HG03066 (cell line): ENCODE results near the gene C2CD4A.
"Not testable (repeated sequence)": the region's sequence is repeated elsewhere in the genome, so short reads cannot be mapped to it uniquely, and the experiment has no call there.

Experiments used
- ATAC-seq: cut with Tn5 transposase; IDR thresholded peaks from one replicate; pipeline ENCODE4 v1.9.1; 2021; ENCODE audit warnings: low read depth; ENCODE audit not compliant: unreplicated experiment

The C2CD4A gene

GRCh38 chr15:62066663-62067447 is at the start of gene C2CD4A:
C2CD4A (plus strand) TSS chr15:62066977; CDS start chr15:62067614, 637 bp downstream.
- ATAC-seq = no peak

- no peak for ATAC-seq
Observed at GRCh38 chr15:62020576-62021160, 46.1 kb upstream of the C2CD4A start.

DNA sequence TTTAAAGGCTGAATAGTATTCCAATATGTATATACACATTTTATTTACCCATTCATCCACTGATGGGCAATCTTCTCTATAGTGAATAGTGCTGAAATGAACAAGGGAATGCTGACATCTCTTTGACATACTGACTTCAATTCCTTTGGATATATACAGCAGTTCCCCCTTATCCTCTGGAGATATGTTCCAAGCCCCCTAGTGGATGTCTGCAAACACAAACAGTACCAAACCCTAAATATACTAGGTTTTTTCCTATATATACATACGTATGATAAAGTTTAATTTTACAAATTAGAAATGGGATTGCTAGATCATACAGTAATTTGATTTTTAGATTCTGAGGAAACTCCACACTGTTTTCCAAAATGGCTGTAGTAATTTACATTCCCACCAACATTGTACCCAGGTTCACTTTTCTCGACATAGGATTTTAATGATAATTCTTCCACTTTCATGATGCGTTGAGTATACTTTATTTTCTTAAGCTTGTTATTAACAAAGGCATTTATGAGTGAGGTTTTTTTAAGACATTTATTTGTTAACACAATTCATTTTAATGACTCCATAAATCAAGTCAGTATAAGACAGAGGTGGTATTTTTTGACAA is 44.7 kb upstream of the C2CD4A start:
- no peak for ATAC-seq

- ATAC-seq = no peak
Observed at GRCh38 chr15:62026487-62027262, 40.1 kb upstream of the C2CD4A start.

GRCh38 chr15:62027263-62027565 is 39.6 kb upstream of the C2CD4A start:
- ATAC-seq = no peak

DNA sequence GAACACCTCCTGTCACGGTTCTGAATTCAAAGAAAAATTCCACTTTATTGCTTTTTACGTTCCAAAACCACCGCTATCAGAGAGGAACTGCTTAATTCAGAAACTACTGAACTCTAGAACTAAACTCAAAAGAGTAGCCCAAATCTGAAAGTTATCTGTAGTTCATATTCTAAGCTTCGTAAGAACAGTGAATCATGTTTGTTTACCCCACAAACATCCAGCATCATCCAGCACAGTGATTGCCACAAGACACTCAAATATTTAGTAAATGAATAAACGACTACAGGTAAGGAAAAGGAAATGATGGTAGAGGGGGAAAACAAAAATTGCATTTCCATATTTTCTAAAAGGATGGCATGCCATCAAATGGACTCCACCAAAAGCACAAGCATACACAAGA is 38.9 kb upstream of the C2CD4A start:
- no peak for ATAC-seq

DNA sequence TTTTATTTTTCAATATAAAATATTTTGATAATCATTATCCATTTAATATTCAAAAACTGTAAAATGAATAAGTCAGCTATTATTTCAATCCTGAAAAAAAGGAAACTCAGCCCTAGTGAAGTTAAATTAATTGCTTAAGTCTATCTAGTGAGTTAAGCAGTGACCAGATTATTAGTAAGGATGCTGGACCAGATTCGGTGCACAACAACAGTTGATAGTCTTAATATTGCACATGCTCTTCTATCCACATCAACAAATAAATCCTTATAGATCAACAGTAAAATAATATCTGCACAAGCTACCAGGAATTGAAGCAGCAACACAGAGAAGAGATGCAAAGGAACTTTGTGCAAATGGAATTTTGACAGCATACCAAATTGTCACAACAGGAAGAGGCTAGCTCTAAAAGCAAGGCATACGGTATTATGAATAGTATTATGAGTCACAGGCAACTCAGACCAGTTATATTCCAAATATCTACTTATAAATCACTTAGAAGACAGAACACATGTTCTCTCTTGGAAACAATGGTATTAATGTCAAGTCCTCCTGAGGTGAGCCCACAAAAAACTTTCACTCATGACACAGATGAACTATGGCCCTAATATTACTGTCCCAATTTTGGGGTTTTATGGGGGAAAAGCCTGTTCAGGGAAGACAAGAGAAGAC is 31.4 kb upstream of the C2CD4A start:
- no peak for ATAC-seq

DNA sequence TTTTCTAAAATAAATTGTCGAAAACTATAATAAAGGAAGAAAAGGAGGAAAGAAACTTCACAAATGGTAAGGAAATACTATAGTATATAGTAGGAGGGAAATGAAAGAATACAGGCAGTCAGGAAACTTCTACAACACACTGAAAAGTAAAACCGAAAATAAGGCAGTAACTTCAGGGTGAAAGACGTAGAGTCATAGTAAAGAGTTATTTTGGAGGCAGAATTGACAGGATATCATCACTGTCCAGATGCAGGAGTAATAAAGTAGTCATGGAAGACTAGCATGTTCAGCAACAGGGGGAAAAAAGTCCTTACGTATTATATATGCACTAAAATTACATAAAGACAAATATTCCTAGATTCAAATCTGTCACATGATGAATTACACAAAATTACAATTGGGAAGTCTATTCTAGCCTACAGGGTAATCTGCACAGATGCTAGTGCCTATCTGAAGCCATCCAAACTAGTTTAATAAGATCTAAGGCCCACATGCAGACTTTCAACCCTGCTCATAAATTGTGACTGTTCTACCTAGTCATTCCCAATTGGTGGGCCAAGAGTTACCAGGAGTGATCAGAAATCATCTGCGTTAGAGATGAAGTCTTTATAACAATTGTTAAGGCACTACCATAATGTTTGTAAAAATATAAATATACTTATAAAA is 20.6 kb upstream of the C2CD4A start:
- peak; percentile 73 for ATAC-seq

DNA sequence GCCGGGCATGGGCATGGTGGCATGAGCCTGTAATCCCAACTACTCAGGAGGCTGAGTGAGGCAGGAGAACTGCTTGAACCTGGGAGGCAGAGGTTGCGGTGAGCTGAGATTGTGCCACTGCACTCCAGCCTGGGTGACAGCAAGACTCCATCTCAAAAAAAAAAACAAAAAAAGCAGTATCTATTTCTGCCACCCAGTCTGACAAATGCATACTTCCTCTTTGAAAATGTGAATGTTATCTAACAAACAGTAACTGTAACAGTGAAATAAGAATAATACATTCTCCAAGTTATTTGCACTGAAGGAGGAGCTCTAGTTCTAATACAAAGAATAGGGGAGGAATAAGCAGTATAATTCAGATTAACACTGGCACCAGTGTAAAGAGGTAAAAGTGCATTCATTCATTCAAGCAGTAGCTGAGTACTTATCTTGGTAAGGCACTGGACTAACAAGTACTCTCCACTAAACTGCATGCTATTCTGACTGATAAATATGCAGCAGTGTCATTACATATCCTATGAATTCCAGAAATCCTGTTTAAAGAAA is 19.4 kb upstream of the C2CD4A start:
- ATAC-seq = no peak

DNA sequence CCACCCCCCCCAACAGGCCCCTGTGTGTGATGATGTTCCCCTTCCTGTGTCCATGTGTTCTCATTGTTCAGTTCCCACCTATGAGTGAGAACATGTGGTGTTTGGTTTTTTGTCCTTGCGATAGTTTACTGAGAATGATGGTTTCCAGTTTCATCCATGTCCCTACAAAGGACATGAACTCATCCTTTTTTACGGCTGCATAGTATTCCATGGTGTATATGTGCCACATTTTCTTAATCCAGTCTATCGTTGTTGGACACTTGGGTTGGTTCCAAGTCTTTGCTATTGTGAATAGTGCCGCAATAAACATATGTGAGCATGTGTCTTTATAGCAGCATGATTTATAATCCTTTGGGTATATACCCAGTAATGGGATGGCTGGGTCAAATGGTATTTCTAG is 18.5 kb upstream of the C2CD4A start:
- ATAC-seq = not testable (repeated sequence)

GRCh38 chr15:62050115-62050514 is 16.7 kb upstream of the C2CD4A start:
- no peak for ATAC-seq

- no peak for ATAC-seq
Observed at GRCh38 chr15:62051166-62051565, 15.6 kb upstream of the C2CD4A start.

- no peak for ATAC-seq
Observed at GRCh38 chr15:62052713-62053112, 14.1 kb upstream of the C2CD4A start.

DNA sequence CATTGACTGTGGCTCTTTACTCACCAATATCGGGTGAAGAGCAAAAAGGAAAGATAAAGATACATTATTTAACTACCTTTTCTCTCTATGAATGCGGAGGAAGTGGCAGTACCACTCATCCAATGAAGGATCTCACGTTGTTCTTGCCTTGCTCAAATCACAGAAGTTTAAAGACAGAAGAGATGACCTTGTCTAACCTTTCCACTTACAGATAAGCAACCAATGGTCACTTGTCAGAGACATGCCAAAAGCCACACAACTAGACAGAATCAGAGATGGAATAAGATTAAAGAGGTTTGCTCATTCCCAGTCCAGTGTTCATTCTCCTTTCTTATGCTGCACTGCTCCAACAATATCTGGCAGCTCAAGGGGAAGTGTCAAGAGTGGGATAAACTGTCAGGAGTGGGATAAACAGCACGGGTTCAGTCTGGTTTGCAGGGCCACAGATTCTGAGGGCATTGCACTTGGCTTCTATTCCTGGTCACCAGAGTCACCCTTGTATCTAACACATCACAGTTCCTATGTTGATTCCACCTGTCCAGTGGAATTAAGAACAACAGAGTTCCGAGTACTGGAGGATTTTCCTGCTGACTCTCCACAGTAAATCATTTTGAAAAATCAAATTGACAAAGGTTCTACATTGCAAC is 13.2 kb upstream of the C2CD4A start:
- ATAC-seq = no peak

DNA sequence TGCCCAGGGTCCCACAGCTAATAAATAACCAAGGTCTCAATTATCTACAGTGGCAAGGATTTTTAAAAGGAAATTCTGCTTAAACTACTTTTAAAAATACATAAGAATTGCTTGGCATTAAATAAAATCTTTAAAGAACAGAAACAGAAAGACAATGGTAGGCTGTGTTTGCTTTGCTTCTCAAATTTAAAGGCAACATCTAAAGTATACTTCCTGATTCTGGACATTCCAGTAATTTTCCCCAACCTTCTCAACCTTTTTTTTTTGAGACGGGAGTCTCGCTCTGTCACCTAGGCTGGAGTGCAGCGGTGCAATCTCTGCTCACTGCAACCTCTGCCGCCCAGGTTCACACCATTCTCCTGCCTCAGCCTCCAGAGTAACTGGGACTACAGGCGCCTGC is 11.8 kb upstream of the C2CD4A start:
- no peak for ATAC-seq

DNA sequence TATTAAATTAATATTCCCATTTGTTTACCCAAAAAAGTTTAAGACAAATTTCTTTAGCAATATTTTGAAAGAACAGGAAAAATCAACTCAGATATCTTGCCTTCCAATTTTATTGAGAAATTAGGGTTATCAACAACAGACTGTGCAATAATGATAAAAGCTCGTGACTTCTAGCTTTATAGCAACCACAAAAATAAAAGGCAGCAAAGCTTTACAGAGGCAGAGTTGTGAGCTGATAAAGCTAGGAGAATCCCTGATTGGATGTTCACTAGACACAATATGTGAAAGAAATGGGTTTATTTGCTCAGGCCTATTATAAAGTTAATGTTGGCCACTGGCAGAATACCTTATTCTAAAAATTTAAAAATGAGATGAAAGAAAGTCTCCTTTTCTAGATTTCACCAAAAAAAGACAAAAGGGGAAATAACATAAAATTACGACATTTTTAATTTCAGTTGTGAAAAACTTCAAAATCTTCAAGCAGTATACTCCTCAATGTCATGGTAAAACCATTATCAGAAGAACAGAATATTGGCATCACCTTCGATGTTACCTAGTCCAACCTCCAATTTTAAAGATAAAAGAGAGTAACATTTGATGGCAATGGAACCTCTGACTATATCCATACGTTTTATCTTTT is 9.3 kb upstream of the C2CD4A start:
- no peak for ATAC-seq

DNA sequence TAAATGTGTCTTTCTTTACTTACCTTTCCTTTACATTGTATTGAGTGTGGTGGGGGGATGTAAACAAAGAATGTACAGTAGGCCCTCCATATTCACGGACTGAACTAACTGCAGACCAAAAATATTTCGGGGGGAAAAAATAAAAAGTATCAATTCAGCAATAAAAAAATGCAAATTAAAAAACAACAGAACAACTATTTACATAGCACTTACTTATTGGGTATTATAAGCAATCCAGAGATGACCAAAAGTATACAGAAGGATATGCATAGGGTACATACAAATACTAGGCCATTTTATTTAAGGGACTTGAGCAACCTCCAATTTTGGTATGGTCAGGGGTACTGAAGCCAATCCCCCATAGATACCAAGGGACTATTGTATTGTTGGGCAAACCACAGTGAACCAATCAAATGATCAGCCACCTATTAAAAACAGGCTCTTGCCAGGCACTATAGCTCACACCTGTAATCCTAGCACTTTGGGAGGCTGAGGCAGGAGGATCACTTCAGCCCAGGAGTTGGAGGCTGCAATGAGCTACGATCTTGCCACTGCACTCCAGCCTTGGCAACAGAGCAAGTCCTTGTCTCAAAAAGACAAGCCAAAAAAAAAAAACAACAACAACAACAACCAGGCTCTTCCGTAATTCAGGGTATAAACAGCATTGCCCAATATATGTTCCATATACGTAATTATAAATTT is 8.3 kb upstream of the C2CD4A start:
- no peak for ATAC-seq

DNA sequence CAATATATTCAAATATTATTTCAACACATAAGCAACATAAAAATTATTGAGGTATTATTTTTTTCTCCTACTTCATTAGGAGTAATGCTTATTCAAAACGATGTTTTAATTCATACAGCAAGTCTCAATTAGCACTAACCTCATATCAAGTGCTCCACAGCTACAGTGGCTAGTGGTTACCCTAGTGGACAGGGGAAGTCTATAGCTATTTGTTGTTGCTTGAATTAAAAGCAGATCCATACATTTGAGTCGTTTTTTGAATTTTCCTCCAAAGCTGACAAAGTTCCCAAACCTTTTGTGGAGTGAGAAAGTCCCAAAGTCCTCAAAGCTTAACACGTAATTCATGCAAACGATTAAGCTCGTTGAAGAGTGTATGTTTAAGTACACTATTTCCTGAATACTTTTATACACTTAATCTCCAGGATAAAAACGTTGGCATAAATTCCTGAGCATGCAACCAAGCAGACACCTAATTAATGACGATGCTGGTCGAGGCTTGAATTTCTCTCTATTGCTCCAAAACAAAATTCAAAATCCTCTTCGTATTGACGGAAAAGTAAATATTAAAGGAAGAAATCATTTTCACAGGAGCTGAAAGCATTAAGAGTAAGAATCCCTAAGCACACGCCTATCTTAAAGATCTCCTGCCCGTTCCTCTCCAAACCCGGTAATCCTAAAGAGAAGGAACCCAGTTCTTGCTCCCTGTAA is 7.5 kb upstream of the C2CD4A start:
- ATAC-seq = no peak
